Gastroesophageal sphincter (tissue), 4 donors: ENCODE data around the gene CMIP. TPM values are rescaled to one million over a fixed set of nuclear protein-coding genes. Genes with fewer than 3 reads are reported as not detected.

Source experiments
- ATAC-seq: fragments of 150-250 bp; one replicate; pipeline ENCODE4 v1.9.1; 2016; ENCODE audit warnings: mild to moderate bottlenecking, moderate library complexity
- H3K27ac ChIP-seq, 4 donors: fragments of 200-600 bp; sonication (generic) in 3 of 4; 1 replicate in 3 of 4; 2 replicates in 1 of 4; pipeline ENCODE4 v1.5.1; 2016 to 2019
- H3K27me3 ChIP-seq: fragments of 200-600 bp; sonication (generic); one replicate; pipeline ENCODE4 v1.5.1; 2019
- H3K36me3 ChIP-seq, 2 donors: fragments of 200-600 bp; sonication (generic); one replicate each; pipeline ENCODE4 v1.5.1; 2019; ENCODE audit warnings: control low read depth in 1 of 2
- H3K4me1 ChIP-seq, 3 donors: fragments of 200-600 bp; sonication (generic); 1 replicate in 2 of 3; 2 replicates in 1 of 3; pipeline ENCODE4 v1.5.1; 2016 to 2019; ENCODE audit warnings: control low read depth in 2 of 3
- H3K4me3 ChIP-seq, 2 donors: fragments of 200-600 bp; sonication (generic); one replicate each; pipeline ENCODE4 v1.5.1; 2019; ENCODE audit warnings: mild to moderate bottlenecking in 1 of 2, moderate library complexity in 1 of 2
- H3K9me3 ChIP-seq, 3 donors: fragments of 200-600 bp; sonication (generic); one replicate each; pipeline ENCODE4 v1.5.1; 2017 to 2019; ENCODE audit warnings: control low read depth in 2 of 3
- EP300 ChIP-seq: sonication (generic); formaldehyde crosslinking; IDR thresholded peaks from one replicate; pipeline ENCODE4 v1.6.1; 2017; ENCODE audit warnings: antibody characterized with exemption, mild to moderate bottlenecking
- POLR2A ChIP-seq, 2 donors: fragments of 450-650 bp; IDR thresholded peaks; one replicate each; pipeline ENCODE4 v1.6.1; 2017; ENCODE audit warnings: antibody characterized with exemption in 2 of 2, mild to moderate bottlenecking in 2 of 2, moderate library complexity in 1 of 2
- POLR2AphosphoS5 ChIP-seq: sonication (generic); formaldehyde crosslinking; IDR thresholded peaks from one replicate; pipeline ENCODE4 v1.6.1; 2017; ENCODE audit warnings: antibody characterized with exemption
- WGBS, 2 donors: methylation state at CpG; one replicate each; pipeline ENCODE4 v1.1.5; 2018; ENCODE audit warnings: low coverage in 1 of 2; 5-methylcytosine and 5-hydroxymethylcytosine counted together
- total RNA-seq, 4 donors: library from RNA; depleted of rRNA; stranded (reverse); fragments of >200 nt; gene quantifications; one replicate each; pipeline ENCODE4 v1.1.0, GENCODE V29; 2016
- TF ChIP-seq, protein P1 (sequence below), 4 experiments: fragments of 200-600 bp in 2 of 4; fragments of 450-650 bp in 2 of 4; sonication (generic) in 1 of 4; IDR thresholded peaks; one replicate each; pipeline ENCODE4 v1.5.1; 2017 to 2019; ENCODE audit warnings: antibody characterized with exemption in 4 of 4, mild to moderate bottlenecking in 2 of 4, moderate library complexity in 2 of 4

CMIP gene
- total RNA-seq, 4 donors from 2014 or later: 13.4 to 24.0 (median 19.2) TPM

DNA sequence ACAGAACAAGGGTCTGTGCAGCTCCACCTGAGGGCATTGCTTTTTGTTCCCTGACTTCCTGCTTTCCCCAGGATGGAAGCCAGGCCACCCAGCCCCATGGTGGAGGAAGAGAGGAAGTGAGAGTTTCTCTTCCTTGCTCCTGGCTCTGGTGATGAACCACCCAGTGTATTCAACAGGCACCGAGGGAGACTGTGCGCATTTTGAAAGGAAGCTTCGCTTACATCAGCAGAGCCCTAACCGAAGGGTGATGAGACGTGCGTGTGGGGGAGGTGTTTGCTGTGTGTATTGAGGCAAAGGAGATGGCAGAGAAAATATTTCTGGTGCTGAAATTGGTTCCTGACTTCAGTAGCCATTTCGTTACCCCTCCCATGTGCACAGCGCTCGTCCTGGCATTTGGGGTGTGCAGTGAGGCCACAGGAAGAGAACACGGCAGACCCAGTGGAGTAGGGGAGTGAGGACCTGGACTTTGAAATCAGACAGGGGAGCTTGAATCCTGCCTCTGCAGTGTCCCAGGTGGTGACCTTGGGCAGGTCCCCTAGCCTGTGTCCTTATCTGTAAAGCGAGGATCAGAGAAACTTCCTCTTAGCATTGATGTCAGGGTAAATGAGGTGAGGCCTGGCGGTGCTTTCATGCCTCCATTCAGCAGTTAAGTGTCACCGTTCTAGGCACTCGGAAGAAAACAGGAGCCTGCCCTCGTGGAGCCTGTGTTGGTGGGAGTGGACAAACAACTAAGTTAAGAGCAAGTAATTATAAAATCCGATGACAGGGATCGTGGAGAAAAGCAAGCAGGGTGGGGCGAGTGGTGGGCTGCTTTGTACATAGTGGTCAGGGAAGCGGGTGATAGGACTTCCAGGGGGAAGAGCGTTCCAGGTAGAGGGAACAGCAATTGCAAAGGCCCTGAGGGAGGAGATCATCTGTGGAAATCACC, 7.4 kb downstream of the CMIP start:
- no peaks in the 10 kb centered on the region for H3K9me3 ChIP-seq
- peaks cover 0 to 57% (median 18%) of the 10 kb centered on the region in 3 donors for H3K4me1 ChIP-seq
- H3K27me3 ChIP-seq: no peaks in the 10 kb centered on the region
- peak; percentile 52 for ATAC-seq
- H3K36me3 ChIP-seq: peaks cover 0 to 6% of the 10 kb centered on the region in 2 donors
- H3K4me3 ChIP-seq: no peak overlapping the region
- 73 to 95% methylated on average over 6 to 16 of the region's 20 CpGs for WGBS, 2 donors
- peak overlapping the region in 1 of 4 donors; percentile 43 for H3K27ac ChIP-seq
- TF ChIP-seq EP300 (no peak), POLR2A (IDR thresholded peaks at IDR 0.05) (no peak), POLR2AphosphoS5 (no peak)
- TF ChIP-seq, protein P1, sequence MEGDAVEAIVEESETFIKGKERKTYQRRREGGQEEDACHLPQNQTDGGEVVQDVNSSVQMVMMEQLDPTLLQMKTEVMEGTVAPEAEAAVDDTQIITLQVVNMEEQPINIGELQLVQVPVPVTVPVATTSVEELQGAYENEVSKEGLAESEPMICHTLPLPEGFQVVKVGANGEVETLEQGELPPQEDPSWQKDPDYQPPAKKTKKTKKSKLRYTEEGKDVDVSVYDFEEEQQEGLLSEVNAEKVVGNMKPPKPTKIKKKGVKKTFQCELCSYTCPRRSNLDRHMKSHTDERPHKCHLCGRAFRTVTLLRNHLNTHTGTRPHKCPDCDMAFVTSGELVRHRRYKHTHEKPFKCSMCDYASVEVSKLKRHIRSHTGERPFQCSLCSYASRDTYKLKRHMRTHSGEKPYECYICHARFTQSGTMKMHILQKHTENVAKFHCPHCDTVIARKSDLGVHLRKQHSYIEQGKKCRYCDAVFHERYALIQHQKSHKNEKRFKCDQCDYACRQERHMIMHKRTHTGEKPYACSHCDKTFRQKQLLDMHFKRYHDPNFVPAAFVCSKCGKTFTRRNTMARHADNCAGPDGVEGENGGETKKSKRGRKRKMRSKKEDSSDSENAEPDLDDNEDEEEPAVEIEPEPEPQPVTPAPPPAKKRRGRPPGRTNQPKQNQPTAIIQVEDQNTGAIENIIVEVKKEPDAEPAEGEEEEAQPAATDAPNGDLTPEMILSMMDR (IDR thresholded peaks at IDR 0.05): no peak

DNA sequence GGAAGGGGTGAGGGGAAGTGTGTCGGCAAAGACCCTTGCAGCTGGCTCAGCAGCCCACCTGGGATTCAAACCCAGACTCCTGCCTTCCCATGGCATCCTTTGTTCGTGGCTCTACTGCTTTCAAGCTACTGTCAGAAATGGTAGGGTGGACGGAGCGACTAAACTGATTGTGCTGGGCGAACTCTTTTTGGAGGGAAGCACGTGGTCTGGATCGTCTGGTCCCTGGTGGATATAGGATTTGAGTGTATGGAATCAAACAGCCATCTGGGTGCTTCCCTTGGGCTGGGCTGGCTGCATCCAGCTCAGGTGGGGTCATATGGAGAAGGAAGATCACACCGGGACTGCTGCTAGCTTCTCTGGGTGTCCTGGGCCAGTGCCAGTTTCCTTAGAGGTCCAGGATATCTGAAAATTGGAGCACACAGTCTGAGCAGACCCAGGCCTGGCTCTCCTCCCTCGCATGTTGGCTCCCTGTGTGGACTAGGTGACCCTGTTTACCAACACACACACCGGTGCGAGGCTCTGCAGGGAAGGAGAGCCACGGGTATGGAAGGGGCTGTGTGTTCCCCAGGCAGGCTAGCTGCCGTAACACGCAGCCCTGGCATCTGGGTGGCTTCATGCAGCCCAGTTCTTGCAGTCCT, 8.6 kb downstream of the CMIP start:
- H3K36me3 ChIP-seq: peaks cover 0 to 9% of the 10 kb centered on the region in 2 donors
- H3K27ac ChIP-seq: no peak overlapping the region
- no peaks in the 10 kb centered on the region for H3K27me3 ChIP-seq
- no peaks in the 10 kb centered on the region for H3K9me3 ChIP-seq
- WGBS, 2 donors: 92 to 94% methylated on average over 2 to 7 of the region's 14 CpGs
- ATAC-seq: no peak
- H3K4me3 ChIP-seq: no peak overlapping the region
- TF ChIP-seq POLR2A (IDR thresholded peaks at IDR 0.05): no peak
- TF ChIP-seq EP300: no peak
- TF ChIP-seq, protein P1 (IDR thresholded peaks at IDR 0.05): no peak
- no peak for TF ChIP-seq POLR2AphosphoS5
- peaks cover 0 to 57% (median 12%) of the 10 kb centered on the region in 3 donors for H3K4me1 ChIP-seq

DNA sequence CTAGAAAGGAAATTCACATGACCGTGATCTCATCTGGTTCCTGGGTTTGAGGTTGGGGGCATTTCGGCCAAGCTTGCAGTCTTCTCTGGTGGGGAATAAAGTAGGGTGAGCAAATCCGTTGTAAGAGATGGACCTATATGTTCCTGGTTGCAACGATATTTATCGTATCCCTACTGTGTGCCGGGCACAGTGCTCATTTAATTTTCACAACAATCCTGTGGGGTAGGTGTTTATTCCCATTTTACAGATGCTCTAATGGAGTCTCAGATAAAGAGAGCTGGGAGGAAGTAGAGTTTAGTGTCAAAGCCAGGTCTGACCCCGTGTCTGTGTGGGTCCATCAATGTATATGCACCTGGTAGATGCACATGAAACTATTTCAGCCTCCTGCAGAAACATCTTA, 9.4 kb downstream of the CMIP start:
- H3K4me1 ChIP-seq: peaks cover 0 to 51% (median 8%) of the 10 kb centered on the region in 3 donors
- ATAC-seq: no peak
- no peak overlapping the region for H3K27ac ChIP-seq
- no peak overlapping the region for H3K4me3 ChIP-seq
- TF ChIP-seq POLR2AphosphoS5 (no peak), EP300 (no peak), POLR2A (IDR thresholded peaks at IDR 0.05) (no peak)
- TF ChIP-seq, protein P1 (IDR thresholded peaks at IDR 0.05): no peak
- 90 to 96% methylated on average over 4 to 6 of the region's 7 CpGs for WGBS, 2 donors
- H3K27me3 ChIP-seq: no peaks in the 10 kb centered on the region
- peaks cover 0 to 9% of the 10 kb centered on the region in 2 donors for H3K36me3 ChIP-seq
- no peaks in the 10 kb centered on the region for H3K9me3 ChIP-seq

GRCh38 chr16:81455006-81455405, 10.4 kb downstream of the CMIP start:
- no peak overlapping the region for H3K27ac ChIP-seq
- ATAC-seq: no peak
- TF ChIP-seq POLR2A (IDR thresholded peaks at IDR 0.05): no peak
- TF ChIP-seq POLR2AphosphoS5: no peak
- TF ChIP-seq, protein P1 (IDR thresholded peaks at IDR 0.05): no peak
- no peak for TF ChIP-seq EP300
- H3K4me1 ChIP-seq: peaks cover 0 to 49% (median 10%) of the 10 kb centered on the region in 3 donors
- WGBS, 2 donors: 88% methylated on average over 4 of the region's 13 CpGs; no CpG with 5 or more reads in 1 of the 2 donors
- H3K36me3 ChIP-seq: peaks cover 0 to 9% of the 10 kb centered on the region in 2 donors
- no peaks in the 10 kb centered on the region for H3K9me3 ChIP-seq
- H3K4me3 ChIP-seq: no peak overlapping the region
- H3K27me3 ChIP-seq: no peaks in the 10 kb centered on the region
